ENCODE data around the gene KANK4.

DNA sequence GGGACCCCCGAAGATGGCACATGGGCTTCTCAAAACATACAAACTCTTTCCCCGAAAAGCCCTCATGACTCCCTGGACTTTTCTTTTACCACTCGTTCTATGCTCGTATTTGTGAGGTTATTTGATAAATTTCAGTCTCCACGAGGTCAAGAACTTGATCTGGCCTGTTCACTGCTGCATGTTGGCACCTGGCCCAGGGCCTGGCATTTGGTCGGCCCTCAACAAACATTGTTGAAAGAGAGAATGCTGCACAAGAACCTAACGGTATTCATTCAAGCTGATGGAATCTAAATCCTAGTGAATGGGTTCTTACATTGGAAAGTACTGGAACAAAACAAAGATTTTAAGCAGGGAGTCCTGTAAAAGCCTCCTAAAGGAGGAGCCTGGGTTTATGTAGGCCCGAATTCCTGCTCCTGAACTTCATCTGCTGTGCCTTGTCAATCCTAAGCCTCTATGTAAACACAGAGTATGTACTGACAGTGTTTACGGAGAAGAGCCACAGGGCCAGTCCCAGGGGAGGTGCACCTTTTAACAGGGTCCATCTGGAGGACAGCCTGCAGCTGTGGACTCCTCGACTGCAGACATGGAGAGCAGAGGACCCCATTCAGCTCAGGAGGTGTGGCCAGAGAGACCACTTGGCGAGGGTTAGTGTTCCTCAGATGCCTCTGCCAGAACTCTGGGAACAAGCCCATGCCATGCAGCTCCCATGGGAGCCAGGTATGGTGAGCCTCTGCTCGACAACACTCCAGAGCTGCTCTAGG, 77.7 kb downstream of the KANK4 start:
- TF ChIP-seq, protein P1, sequence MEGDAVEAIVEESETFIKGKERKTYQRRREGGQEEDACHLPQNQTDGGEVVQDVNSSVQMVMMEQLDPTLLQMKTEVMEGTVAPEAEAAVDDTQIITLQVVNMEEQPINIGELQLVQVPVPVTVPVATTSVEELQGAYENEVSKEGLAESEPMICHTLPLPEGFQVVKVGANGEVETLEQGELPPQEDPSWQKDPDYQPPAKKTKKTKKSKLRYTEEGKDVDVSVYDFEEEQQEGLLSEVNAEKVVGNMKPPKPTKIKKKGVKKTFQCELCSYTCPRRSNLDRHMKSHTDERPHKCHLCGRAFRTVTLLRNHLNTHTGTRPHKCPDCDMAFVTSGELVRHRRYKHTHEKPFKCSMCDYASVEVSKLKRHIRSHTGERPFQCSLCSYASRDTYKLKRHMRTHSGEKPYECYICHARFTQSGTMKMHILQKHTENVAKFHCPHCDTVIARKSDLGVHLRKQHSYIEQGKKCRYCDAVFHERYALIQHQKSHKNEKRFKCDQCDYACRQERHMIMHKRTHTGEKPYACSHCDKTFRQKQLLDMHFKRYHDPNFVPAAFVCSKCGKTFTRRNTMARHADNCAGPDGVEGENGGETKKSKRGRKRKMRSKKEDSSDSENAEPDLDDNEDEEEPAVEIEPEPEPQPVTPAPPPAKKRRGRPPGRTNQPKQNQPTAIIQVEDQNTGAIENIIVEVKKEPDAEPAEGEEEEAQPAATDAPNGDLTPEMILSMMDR (conservative IDR thresholded peaks at IDR 0.05 in 1 of 2, IDR thresholded peaks at IDR 0.05 in 1 of 2; ENCODE audit: low read depth in 1 of 2, low read length in 2 of 2): no peak
- TF ChIP-seq EZH2 (IDR thresholded peaks at IDR 0.05; ENCODE audit: low read length, missing control alignments): no peak

Data from fibroblast of lung (primary cell).